ENCODE measurements around the gene UGDH.

- TF ChIP-seq, protein P1, sequence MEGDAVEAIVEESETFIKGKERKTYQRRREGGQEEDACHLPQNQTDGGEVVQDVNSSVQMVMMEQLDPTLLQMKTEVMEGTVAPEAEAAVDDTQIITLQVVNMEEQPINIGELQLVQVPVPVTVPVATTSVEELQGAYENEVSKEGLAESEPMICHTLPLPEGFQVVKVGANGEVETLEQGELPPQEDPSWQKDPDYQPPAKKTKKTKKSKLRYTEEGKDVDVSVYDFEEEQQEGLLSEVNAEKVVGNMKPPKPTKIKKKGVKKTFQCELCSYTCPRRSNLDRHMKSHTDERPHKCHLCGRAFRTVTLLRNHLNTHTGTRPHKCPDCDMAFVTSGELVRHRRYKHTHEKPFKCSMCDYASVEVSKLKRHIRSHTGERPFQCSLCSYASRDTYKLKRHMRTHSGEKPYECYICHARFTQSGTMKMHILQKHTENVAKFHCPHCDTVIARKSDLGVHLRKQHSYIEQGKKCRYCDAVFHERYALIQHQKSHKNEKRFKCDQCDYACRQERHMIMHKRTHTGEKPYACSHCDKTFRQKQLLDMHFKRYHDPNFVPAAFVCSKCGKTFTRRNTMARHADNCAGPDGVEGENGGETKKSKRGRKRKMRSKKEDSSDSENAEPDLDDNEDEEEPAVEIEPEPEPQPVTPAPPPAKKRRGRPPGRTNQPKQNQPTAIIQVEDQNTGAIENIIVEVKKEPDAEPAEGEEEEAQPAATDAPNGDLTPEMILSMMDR (tag by site-specific recombination; IDR thresholded peaks at IDR 0.05), result no peak
- no peak for TF ChIP-seq HOXD13 (CRISPR knock-in tag; IDR thresholded peaks at IDR 0.05; ENCODE audit: borderline replicate concordance)
- no peak for TF ChIP-seq ZNF707 (tag by site-specific recombination; IDR thresholded peaks at IDR 0.05)
- no peak for TF ChIP-seq ZNF639 (tag by site-specific recombination; IDR thresholded peaks at IDR 0.05)
- no peak for TF ChIP-seq ZNF341 (tag by site-specific recombination; IDR thresholded peaks at IDR 0.05; ENCODE audit: low read depth)
- no peak for TF ChIP-seq ZFP3 (tag by site-specific recombination; IDR thresholded peaks at IDR 0.05; ENCODE audit: low read depth)
- TF ChIP-seq ATF2 (tag by site-specific recombination; IDR thresholded peaks at IDR 0.05; ENCODE audit: low read depth), result no peak
- TF ChIP-seq ZNF138 (tag by site-specific recombination; IDR thresholded peaks at IDR 0.05; ENCODE audit: borderline replicate concordance), result no peak
- no peak for TF ChIP-seq PATZ1 (tag by site-specific recombination; IDR thresholded peaks at IDR 0.05)
- no peak for TF ChIP-seq ZNF266 (tag by site-specific recombination; IDR thresholded peaks at IDR 0.05; ENCODE audit: low read depth)
- TF ChIP-seq ZNF23 (tag by site-specific recombination; IDR thresholded peaks at IDR 0.05; ENCODE audit: borderline replicate concordance), result no peak
Observed at GRCh38 chr4:39562792-39563191, 35.6 kb upstream of the UGDH start.
